Measurements from ENCODE around the gene BPIFB6. TPM values are rescaled to one million over a fixed set of nuclear protein-coding genes. Genes with fewer than 3 reads are reported as not detected.

Gene BPIFB6
- polyA plus RNA-seq, 3 donors, result not detected

GRCh38 chr20:33030569-33030968, 879 bp upstream of the BPIFB6 start:
- intact Hi-C loops (cut with micrococcal nuclease), result no loop called here
- H3K4me1 ChIP-seq (ENCODE audit: control insufficient read depth in 1 of 2, insufficient read depth in 2 of 2, low read length in 2 of 2), result no peaks in the 10 kb centered on the region
- H2AFZ ChIP-seq (ENCODE audit: insufficient read depth, low read depth, low read length, poor library complexity, severe bottlenecking), result no peak overlapping the region
- no peaks in the 10 kb centered on the region for H3K36me3 Mint-ChIP-seq
- H3K4me2 ChIP-seq (replicated peaks; ENCODE audit: extremely low read depth, low read length, poor library complexity, severe bottlenecking), result no peak overlapping the region
- H3K27me3 Mint-ChIP-seq (ENCODE audit: low read depth in 3 of 3), result peaks cover 0 to 5% (median 4%) of the 10 kb centered on the region in 3 donors
- no peaks in the 10 kb centered on the region for H3K4me1 Mint-ChIP-seq
- no peaks in the 10 kb centered on the region for H3K9me3 ChIP-seq (replicated peaks in 1 of 2; ENCODE audit: control insufficient read depth in 1 of 2, insufficient read depth in 1 of 2, low read length in 2 of 2)
- no peaks in the 10 kb centered on the region for H3K27me3 ChIP-seq (ENCODE audit: control insufficient read depth in 2 of 2, insufficient read depth in 2 of 2, low read length in 2 of 2)
- TF ChIP-seq CTCF (IDR thresholded peaks at IDR 0.05), result no peak
- WGBS (ENCODE audit: insufficient coverage), result 94% methylated on average over 4 of the region's 6 CpGs
- H3K4me3 ChIP-seq (replicated peaks in 1 of 3; ENCODE audit: low read depth in 2 of 3, low read length in 3 of 3), result no peak overlapping the region
- H3K9me3 Mint-ChIP-seq, result no peaks in the 10 kb centered on the region
- no peak overlapping the region for H3K27ac ChIP-seq (ENCODE audit: low read depth in 1 of 2, low read length in 2 of 2)
- H3K4me3 Mint-ChIP-seq, result no peak overlapping the region
- H4K20me1 ChIP-seq (ENCODE audit: insufficient read depth, low read length), result no peaks in the 10 kb centered on the region
- no peak overlapping the region for H3K27ac Mint-ChIP-seq
- no peak for DNase-seq
- H3K79me2 ChIP-seq (ENCODE audit: insufficient read depth, low read length), result no peaks in the 10 kb centered on the region
- no peaks in the 10 kb centered on the region for H3K36me3 ChIP-seq (replicated peaks in 1 of 2; ENCODE audit: control insufficient read depth in 1 of 2, insufficient read depth in 2 of 2, low read length in 2 of 2)
- no peak overlapping the region for H3K9ac ChIP-seq (ENCODE audit: insufficient read depth, low read length, poor library complexity, severe bottlenecking)

GRCh38 chr20:33032555-33032954, 1.1 kb downstream of the BPIFB6 start:
- 85% methylated on average over 3 of the region's 6 CpGs for WGBS (ENCODE audit: insufficient coverage)
- Histone ChIP-seq H3K36me3 (replicated peaks in 1 of 2; ENCODE audit: control insufficient read depth in 1 of 2, insufficient read depth in 2 of 2, low read length in 2 of 2) (no peaks in the 10 kb centered on the region), H3K9ac (ENCODE audit: insufficient read depth, low read length, poor library complexity, severe bottlenecking) (no peak overlapping the region), H3K4me2 (replicated peaks; ENCODE audit: extremely low read depth, low read length, poor library complexity, severe bottlenecking) (no peak overlapping the region), H3K4me1 (ENCODE audit: control insufficient read depth in 1 of 2, insufficient read depth in 2 of 2, low read length in 2 of 2) (no peaks in the 10 kb centered on the region), H3K9me3 (replicated peaks in 1 of 2; ENCODE audit: control insufficient read depth in 1 of 2, insufficient read depth in 1 of 2, low read length in 2 of 2) (no peaks in the 10 kb centered on the region), H3K79me2 (ENCODE audit: insufficient read depth, low read length) (no peaks in the 10 kb centered on the region), H3K4me3 (replicated peaks in 1 of 3; ENCODE audit: low read depth in 2 of 3, low read length in 3 of 3) (no peak overlapping the region), H4K20me1 (ENCODE audit: insufficient read depth, low read length) (no peaks in the 10 kb centered on the region), H3K27me3 (ENCODE audit: control insufficient read depth in 2 of 2, insufficient read depth in 2 of 2, low read length in 2 of 2) (no peaks in the 10 kb centered on the region), H3K27ac (ENCODE audit: low read depth in 1 of 2, low read length in 2 of 2) (no peak overlapping the region), H2AFZ (ENCODE audit: insufficient read depth, low read depth, low read length, poor library complexity, severe bottlenecking) (no peak overlapping the region)
- no peaks in the 10 kb centered on the region for H3K36me3 Mint-ChIP-seq
- H3K27me3 Mint-ChIP-seq (ENCODE audit: low read depth in 3 of 3), result peaks cover 0 to 5% (median 3%) of the 10 kb centered on the region in 3 donors
- no peak for TF ChIP-seq CTCF (IDR thresholded peaks at IDR 0.05)
- DNase-seq, result no peak
- no peak overlapping the region for H3K27ac Mint-ChIP-seq
- no peaks in the 10 kb centered on the region for H3K4me1 Mint-ChIP-seq
- no peak overlapping the region for H3K4me3 Mint-ChIP-seq
- no peaks in the 10 kb centered on the region for H3K9me3 Mint-ChIP-seq
- intact Hi-C loops (cut with micrococcal nuclease), result no loop called here

All from CD14-positive monocyte (primary cell).